Fibroblast of skin of left quadriceps (primary cell): Measurements from ENCODE around the gene BRSK1.

Experiments used
- DNase-seq, 2 experiments: peaks; one replicate each; pipeline ENCODE4 v3.0.0-alpha.2; 2013; ENCODE audit warnings: low read depth in 2 of 2

Gene BRSK1

GRCh38 chr19:55253842-55254624 lies 29.8 kb upstream of the BRSK1 start:
- no peak for DNase-seq

DNA sequence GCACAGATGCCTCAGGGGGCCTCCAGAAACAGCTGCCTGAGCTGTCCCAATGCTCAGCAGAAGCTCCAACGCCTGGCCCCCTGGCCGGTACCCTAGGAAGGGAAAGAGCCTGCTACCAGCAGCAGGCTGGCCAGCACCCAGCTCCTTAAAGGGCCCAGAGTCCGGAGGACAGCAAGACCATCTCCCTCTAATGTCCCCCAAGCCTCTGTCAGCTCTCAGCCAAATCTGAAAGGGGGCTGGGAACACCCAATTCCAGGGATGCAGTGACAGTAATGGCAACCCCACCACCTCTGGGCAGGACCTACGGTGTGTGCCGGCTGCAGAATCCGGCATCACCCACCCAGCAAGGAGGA lies 29.2 kb upstream of the BRSK1 start:
- DNase-seq = no peak

DNA sequence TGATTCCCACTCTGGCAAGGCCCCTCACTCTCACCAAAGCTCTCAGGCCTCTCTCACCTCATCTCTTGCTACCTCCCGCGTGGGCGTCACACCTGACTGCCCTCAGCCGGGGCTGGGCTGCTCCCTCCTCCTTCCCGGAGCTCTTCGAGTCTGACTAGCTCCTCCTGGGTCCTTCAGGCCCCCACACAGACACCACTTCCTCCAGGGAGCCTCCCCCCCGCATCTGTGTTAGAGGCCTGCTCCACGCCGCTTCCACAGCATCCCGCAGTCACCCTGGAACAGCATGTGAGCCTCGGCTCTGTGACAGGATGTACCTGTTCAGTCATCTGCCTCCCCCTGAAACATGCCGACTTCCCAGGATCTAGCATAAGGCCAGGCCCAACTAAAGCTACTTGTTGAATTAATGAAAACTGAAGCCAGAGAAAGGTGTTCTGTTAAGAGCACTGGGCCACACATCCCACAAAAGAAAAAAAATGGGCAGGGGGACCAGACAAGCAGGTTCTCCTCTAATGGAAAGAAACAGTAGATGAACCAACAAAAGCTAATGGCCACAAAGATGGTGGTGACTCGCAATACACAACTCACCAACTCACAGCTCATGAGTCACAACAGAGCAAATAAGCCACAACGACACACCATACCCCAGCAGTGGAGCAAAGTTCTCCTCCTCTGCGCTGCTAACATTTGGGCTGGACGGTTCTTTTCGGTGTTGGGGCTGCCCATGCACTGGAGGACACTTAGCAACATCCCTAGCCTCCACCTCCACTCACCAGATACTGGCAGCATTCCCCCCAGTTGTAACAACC lies 28.0 kb upstream of the BRSK1 start:
- no peak for DNase-seq

DNA sequence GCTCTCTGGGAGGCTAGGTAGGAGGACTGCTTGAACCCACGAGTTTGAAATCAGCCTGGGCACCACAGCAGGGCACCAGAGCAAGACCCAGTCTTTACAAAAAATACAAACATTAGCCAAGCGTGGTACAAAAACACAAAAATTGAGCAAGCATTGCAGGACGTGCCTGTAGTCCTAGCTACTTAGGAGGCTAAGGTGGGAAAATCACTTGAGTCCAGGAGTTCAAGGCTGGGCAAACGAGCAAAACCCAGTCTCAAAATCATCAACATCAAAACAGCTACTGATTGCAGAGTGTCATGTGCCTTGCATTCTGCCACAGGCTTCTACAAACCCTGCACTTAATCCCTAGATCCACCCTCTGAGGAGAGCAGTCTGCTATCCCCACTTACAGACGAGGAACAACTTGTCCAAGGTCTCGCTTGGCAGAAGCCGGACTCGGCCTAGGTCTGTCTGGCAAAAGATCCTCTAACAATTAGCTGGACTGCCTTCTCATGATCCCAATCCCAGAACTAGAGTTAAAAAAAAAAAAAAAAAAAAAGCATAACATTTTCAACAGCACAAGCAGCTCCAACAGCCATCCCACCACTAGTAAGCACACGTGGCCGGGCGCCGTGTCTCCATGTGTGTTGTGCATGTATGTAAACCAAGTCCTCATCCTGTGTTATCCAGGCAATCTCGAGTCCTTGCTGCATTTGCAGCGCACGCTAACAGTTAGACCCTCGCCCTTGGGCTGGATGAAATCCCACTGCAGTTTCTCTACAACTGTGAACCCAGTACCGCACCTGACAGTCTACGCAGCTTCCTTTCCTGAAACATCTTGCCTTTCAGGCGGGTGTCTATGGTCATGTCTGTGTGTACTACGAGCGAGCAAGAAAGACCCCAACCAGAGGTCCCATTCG lies 27.0 kb upstream of the BRSK1 start:
- DNase-seq = no peak

- no peak for DNase-seq
Measured at GRCh38 chr19:55257461-55258420, 26.1 kb upstream of the BRSK1 start.

GRCh38 chr19:55258476-55258827 lies 25.3 kb upstream of the BRSK1 start:
- no peak for DNase-seq

- DNase-seq = peak; percentile 100
Measured at GRCh38 chr19:55258828-55259539, 24.8 kb upstream of the BRSK1 start, which contains the start of gene PPP6R1. TSS of gene PPP6R1 (minus strand) at chr19:55259017. CDS start at chr19:55247103, 11,914 bp downstream.

GRCh38 chr19:55259540-55260210 lies 24.1 kb upstream of the BRSK1 start:
- no peak for DNase-seq

DNA sequence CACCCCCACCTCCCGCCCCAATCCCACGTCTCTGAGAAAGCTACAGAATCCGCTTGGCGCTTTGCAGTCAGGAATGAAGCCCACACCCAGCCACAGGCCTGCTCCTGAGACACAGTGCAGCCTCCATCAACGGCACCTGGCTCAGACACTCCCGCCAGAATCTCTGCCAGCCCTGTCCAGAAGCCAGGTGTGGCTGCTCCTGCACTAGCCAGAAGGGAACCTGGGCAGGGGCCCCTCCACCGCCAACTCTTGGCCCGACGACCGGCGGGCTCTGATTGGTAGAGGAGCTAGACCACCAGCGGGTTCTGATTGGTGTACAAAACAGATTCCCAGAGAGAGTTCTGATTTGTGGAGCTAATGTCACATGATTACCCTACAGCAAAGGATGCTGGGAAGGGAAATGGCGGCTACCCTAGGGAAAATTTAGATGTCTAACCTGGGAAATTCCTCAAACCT lies 22.1 kb upstream of the BRSK1 start:
- no peak for DNase-seq

- no peak for DNase-seq
Measured at GRCh38 chr19:55262359-55262758, 21.4 kb upstream of the BRSK1 start.

GRCh38 chr19:55264531-55264930 lies 19.3 kb upstream of the BRSK1 start:
- DNase-seq = no peak

DNA sequence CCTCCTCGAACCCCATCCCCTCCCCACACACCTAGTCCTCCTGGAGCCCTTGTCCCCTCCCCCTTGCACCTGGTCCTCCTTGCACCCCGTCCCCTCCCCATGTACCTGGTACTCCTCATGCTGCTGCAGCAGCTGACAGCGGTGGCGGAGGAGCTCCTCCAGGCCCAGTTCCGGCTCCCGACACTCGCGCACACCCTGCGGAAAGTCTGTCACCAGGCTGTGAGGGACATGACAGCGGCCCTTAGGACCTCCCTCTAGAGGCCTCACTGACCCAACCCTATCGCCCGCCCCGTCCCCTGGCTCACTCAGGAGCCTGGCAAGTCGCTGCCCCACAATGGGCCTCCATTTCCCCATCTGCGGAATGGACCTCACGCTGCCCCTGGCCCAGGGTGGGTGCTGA lies 18.6 kb upstream of the BRSK1 start:
- DNase-seq = no peak

GRCh38 chr19:55265723-55266386 lies 17.9 kb upstream of the BRSK1 start:
- no peak for DNase-seq

DNA sequence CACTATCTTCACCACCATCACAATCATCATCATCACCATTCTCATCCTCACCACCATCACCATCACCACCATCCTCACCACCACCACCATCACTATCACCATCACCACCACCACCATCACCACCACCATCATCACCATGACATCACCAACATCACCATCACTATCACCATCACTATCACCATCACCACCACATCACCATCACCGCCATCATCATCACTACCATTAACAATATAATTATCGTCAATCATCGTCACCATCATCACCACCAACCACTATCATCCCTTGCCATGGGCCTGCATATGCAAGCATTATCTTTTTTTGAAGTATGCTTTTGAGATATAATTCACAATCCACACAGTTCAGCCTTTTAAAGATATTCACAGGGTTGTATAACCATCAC lies 17.4 kb upstream of the BRSK1 start:
- no peak for DNase-seq

GRCh38 chr19:55266840-55267239 lies 17.0 kb upstream of the BRSK1 start:
- no peak for DNase-seq

GRCh38 chr19:55269299-55269698 lies 14.5 kb upstream of the BRSK1 start:
- DNase-seq = no peak

GRCh38 chr19:55270172-55270942 lies 13.4 kb upstream of the BRSK1 start:
- no peak for DNase-seq

DNA sequence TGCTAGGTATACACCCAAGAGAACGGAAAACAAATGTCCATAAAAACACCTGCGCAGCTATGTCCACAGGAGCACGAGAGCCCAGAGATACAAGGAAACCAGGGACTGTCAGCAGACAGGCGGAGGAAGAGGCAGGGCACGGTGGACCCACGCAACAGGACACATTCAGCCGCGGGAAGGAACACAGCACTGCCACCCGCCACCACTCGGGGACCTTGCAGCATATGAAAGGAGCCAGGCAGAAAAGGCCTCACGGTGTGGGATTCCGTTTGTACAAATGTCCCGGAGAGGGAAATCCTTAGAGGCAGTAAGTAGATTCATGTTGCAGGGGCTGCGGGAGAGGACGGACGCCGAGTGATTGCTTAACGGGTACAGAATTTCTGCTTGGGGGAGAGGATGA lies 11.7 kb upstream of the BRSK1 start:
- DNase-seq = no peak
